Fibroblast of lung (primary cell): Measurements from ENCODE around the gene ATF6B. TPM values are rescaled to one million over a fixed set of nuclear protein-coding genes. Genes with fewer than 3 reads are reported as not detected.
"Not testable (repeated sequence)": the region's sequence is repeated elsewhere in the genome, so short reads cannot be mapped to it uniquely, and the experiment has no call there.

Source experiments
- DNase-seq, 2 donors: peaks; one replicate each; pipeline versions ENCODE4 v3.0.0 to v3.0.0-alpha.2; 2010; ENCODE audit warnings: low read depth in 2 of 2
- H2AFZ ChIP-seq: 2 replicates; pipeline ENCODE4 v1.5.1; 2012; ENCODE audit warnings: low read length, control low read depth, inconsistent platforms
- H3K27ac ChIP-seq: 2 replicates; pipeline ENCODE4 v1.5.1; 2011; ENCODE audit warnings: low read length, control low read depth; ENCODE audit not compliant: insufficient read depth
- H3K27me3 ChIP-seq: 2 replicates; pipeline ENCODE4 v1.5.1; 2011; ENCODE audit warnings: mild to moderate bottlenecking, low read length; ENCODE audit not compliant: control insufficient read depth, insufficient read depth
- H3K36me3 ChIP-seq: 2 replicates; pipeline ENCODE4 v1.5.1; 2011; ENCODE audit warnings: low read length; ENCODE audit not compliant: control insufficient read depth, insufficient read depth
- H3K4me1 ChIP-seq: 2 replicates; pipeline ENCODE4 v1.5.1; 2011; ENCODE audit warnings: low read length; ENCODE audit not compliant: control insufficient read depth, insufficient read depth; ENCODE audit errors: extremely low read depth
- H3K4me2 ChIP-seq: 2 replicates; pipeline ENCODE4 v1.5.1; 2011; ENCODE audit warnings: low read length, control low read depth; ENCODE audit not compliant: insufficient read depth; ENCODE audit errors: extremely low read depth
- H3K4me3 ChIP-seq, 4 experiments: fragments of 200-600 bp in 1 of 4; sonication (generic) in 1 of 4; replicated peaks in 1 of 4; 2 replicates each; pipeline ENCODE4 v1.5.1; 2011 to 2016; ENCODE audit warnings: low read length in 4 of 4, low read depth in 3 of 4, mild to moderate bottlenecking in 3 of 4, control low read depth in 2 of 4, inconsistent platforms in 1 of 4, mixed read lengths in 1 of 4; ENCODE audit not compliant: insufficient read depth in 1 of 4; ENCODE audit errors: control extremely low read depth in 1 of 4
- H3K79me2 ChIP-seq: 2 replicates; pipeline ENCODE4 v1.5.1; 2012; ENCODE audit warnings: mild to moderate bottlenecking, low read length, inconsistent platforms; ENCODE audit not compliant: control insufficient read depth, insufficient read depth
- H3K9ac ChIP-seq: 2 replicates; pipeline ENCODE4 v1.5.1; 2011; ENCODE audit warnings: mild to moderate bottlenecking, low read length, control low read depth; ENCODE audit not compliant: insufficient read depth
- H3K9me3 ChIP-seq: 2 replicates; pipeline ENCODE4 v1.5.1; 2012; ENCODE audit warnings: low read depth, low read length; ENCODE audit not compliant: control insufficient read depth, insufficient read depth
- H4K20me1 ChIP-seq: 2 replicates; pipeline ENCODE4 v1.5.1; 2011; ENCODE audit warnings: low read length; ENCODE audit not compliant: control insufficient read depth, insufficient read depth; ENCODE audit errors: extremely low read depth
- CTCF ChIP-seq, 2 donors: IDR thresholded peaks in 1 of 2; conservative IDR thresholded peaks in 1 of 2; 1 replicate in 1 of 2; 2 replicates in 1 of 2; pipeline ENCODE4 v1.5.1; 2011 to 2012; ENCODE audit warnings: low read length in 2 of 2, control low read depth in 1 of 2, inconsistent platforms in 1 of 2, low read depth in 1 of 2, mild to moderate bottlenecking in 1 of 2
- EZH2 ChIP-seq: IDR thresholded peaks from 2 replicates; pipeline ENCODE4 v1.5.1; 2012; ENCODE audit warnings: low read length, control low read depth, mild to moderate bottlenecking; ENCODE audit errors: missing control alignments
- polyA plus RNA-seq, 2 donors: library from polyadenylated mRNA; depleted of rRNA in 1 of 2; stranded (reverse) in 1 of 2; unstranded in 1 of 2; fragments of >200 nt; gene quantifications; 2 replicates each; pipeline ENCODE4 v1.2.1, GENCODE V29; 2011 to 2012; ENCODE audit warnings: missing spikeins in 1 of 2
- total RNA-seq: library from RNA; depleted of rRNA; stranded (reverse); fragments of >200 nt; gene quantifications from 2 replicates; pipeline ENCODE4 v1.2.1, GENCODE V29; 2014

Gene ATF6B
- total and polyA plus RNA-seq, 2 donors (not counting 1 experiment from before 2014, with no cell fraction given): 15.7 to 36.2 TPM

GRCh38 chr6:32107406-32107805 is 20.6 kb downstream of the ATF6B start:
- Histone ChIP-seq H3K36me3 (no peaks in the 10 kb centered on the region), H3K9me3 (no peaks in the 10 kb centered on the region), H3K27me3 (peaks cover 7% of the 10 kb centered on the region), H3K4me3 (peak overlapping the region in 3 of 4 experiments; percentile 1 to 68 (median 5)), H3K27ac (peak overlapping the region; percentile 46), H2AFZ (no peak overlapping the region), H4K20me1 (no peaks in the 10 kb centered on the region), H3K9ac (peak overlapping the region; percentile 32), H3K4me2 (peak overlapping the region; percentile 62), H3K79me2 (no peaks in the 10 kb centered on the region), H3K4me1 (peaks cover 30% of the 10 kb centered on the region)
- TF ChIP-seq CTCF (conservative IDR thresholded peaks at IDR 0.05 in 1 of 2, IDR thresholded peaks at IDR 0.05 in 1 of 2; ENCODE audit: low read depth in 1 of 2, low read length in 2 of 2): no peak
- no peak for TF ChIP-seq EZH2
- DNase-seq: peak in 1 of 2 donors; percentile 51

GRCh38 chr6:32105433-32105832 is 22.6 kb downstream of the ATF6B start:
- H3K36me3 ChIP-seq: no peaks in the 10 kb centered on the region
- peaks cover 22% of the 10 kb centered on the region for H3K4me1 ChIP-seq

GRCh38 chr6:32102255-32102654 is 25.8 kb downstream of the ATF6B start:
- Histone ChIP-seq H3K4me2 (no peak overlapping the region), H3K79me2 (no peaks in the 10 kb centered on the region), H3K4me1 (peaks cover 3% of the 10 kb centered on the region), H3K36me3 (no peaks in the 10 kb centered on the region), H3K9me3 (no peaks in the 10 kb centered on the region), H2AFZ (no peak overlapping the region), H3K4me3 (no peak overlapping the region), H3K27ac (no peak overlapping the region), H4K20me1 (no peaks in the 10 kb centered on the region), H3K9ac (no peak overlapping the region), H3K27me3 (no peaks in the 10 kb centered on the region)
- no peak for DNase-seq
- no peak for TF ChIP-seq CTCF (conservative IDR thresholded peaks at IDR 0.05 in 1 of 2, IDR thresholded peaks at IDR 0.05 in 1 of 2; ENCODE audit: low read depth in 1 of 2, low read length in 2 of 2)

More at GRCh38 chr6:32105433-32105832, 22.6 kb downstream of the ATF6B start:
- Histone ChIP-seq H2AFZ (no peak overlapping the region), H3K79me2 (no peaks in the 10 kb centered on the region), H3K4me2 (no peak overlapping the region), H3K9ac (no peak overlapping the region), H4K20me1 (no peaks in the 10 kb centered on the region), H3K27me3 (peaks cover 7% of the 10 kb centered on the region), H3K27ac (no peak overlapping the region), H3K4me3 (no peak overlapping the region), H3K9me3 (no peaks in the 10 kb centered on the region)
- DNase-seq: no peak
- TF ChIP-seq EZH2 (no peak), CTCF (conservative IDR thresholded peaks at IDR 0.05 in 1 of 2, IDR thresholded peaks at IDR 0.05 in 1 of 2; ENCODE audit: low read depth in 1 of 2, low read length in 2 of 2) (no peak)

- H3K27me3 ChIP-seq, H3K4me2 ChIP-seq, H3K79me2 ChIP-seq, H4K20me1 ChIP-seq, H3K4me1 ChIP-seq, H3K9ac ChIP-seq, H3K4me3 ChIP-seq, H2AFZ ChIP-seq, DNase-seq, H3K36me3 ChIP-seq, H3K9me3 ChIP-seq, H3K27ac ChIP-seq: not testable (repeated sequence)
Measured at GRCh38 chr6:32100251-32100650, 27.8 kb downstream of the ATF6B start.
